GM18909 (cell line): ENCODE measurements around the gene ASB13.

ENCODE experiments used
- ATAC-seq: cut with Tn5 transposase; IDR thresholded peaks from one replicate; pipeline ENCODE4 v1.9.1; 2021; ENCODE audit warnings: mild to moderate bottlenecking; ENCODE audit not compliant: unreplicated experiment, poor library complexity

ASB13 gene

GRCh38 chr10:5609952-5610616 lies 56.3 kb downstream of the ASB13 start:
- no peak for ATAC-seq

DNA sequence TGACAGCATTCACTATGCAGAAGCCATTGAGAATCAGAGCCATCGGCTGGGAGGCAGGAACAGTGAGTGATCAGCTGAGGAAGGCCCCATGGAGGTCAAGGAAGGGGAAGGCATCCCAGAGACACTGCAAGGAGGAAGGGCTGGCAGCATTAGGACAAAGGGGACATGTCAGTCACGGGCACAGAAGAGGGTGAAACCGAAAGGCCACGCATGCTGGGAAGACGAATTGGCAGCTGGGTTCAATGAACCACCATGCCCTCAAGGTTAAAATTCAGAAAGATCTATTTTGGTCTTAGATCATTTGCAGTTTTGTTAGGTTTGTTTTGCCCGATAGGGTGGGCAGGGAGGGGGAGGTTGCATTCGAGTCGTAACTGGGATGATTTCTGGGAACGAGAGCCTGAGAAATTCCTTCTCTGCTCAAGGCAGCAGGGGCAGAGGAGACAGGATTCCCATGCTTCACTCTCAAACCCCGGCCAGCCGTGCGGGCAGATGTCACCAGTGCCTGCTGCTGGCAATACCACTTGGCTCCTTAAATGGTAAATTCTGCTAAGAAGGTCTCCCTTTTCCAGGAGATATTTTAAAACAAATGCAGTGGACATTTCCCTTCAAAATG lies 57.7 kb downstream of the ASB13 start:
- ATAC-seq: no peak

DNA sequence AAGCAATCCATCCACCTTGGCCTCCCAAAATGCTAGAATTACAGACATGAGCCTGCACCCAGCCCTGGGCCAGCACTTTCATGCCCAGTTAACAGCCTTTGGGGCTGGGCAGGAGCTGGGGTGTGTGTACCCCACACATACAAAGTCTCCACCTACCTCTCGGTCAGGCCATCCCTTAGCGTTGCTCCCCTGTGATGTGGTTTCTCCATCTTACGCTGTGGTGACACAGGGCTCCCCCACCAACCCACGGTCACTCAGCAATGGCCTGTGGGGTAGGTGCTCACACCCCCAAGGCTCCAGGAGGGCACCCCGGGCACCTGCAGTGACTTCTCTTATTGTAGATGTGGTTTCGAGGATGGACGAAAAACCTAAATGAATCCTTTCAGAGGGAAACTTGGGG lies 58.8 kb downstream of the ASB13 start:
- ATAC-seq: no peak

DNA sequence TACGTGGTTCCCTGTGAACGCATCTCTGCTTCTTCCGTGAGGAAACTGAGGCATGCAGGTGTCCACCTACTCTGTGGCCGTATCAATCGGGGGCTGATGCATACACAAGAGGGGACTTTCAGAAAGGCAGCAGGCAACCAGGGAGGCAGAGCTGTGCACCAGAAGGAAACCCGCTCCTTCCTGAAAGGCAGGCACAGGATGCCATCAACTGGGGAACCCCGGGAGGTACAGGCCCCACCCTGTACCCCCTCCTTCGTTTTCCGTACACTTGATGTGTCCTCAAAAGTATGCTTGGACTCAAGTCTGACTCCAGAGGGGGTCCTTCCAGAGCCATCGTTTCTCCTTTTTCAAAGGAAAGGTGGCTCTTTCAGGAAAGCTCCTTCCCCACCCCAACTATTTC lies 59.5 kb downstream of the ASB13 start:
- no peak for ATAC-seq

GRCh38 chr10:5606321-5606720 lies 60.1 kb downstream of the ASB13 start:
- ATAC-seq: no peak

DNA sequence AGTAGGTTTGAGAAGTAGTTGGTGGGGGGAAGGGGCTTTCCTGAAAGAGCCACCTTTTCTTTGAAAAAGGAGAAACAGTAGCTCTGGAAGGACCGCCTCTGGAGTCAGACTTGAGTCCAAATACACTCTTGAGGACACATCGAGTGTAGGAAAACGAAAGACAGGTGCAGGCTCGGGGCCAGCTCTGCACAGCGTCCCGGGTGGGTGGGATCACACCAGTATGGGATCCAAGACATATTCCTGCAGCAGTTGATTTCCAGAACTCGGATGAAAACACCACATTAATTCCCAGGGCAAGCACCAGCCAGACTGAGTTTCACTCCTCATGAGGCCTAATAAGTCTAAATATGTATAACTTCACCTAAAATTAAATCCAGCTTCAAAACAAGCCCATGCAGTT lies 61.4 kb downstream of the ASB13 start:
- ATAC-seq: no peak

DNA sequence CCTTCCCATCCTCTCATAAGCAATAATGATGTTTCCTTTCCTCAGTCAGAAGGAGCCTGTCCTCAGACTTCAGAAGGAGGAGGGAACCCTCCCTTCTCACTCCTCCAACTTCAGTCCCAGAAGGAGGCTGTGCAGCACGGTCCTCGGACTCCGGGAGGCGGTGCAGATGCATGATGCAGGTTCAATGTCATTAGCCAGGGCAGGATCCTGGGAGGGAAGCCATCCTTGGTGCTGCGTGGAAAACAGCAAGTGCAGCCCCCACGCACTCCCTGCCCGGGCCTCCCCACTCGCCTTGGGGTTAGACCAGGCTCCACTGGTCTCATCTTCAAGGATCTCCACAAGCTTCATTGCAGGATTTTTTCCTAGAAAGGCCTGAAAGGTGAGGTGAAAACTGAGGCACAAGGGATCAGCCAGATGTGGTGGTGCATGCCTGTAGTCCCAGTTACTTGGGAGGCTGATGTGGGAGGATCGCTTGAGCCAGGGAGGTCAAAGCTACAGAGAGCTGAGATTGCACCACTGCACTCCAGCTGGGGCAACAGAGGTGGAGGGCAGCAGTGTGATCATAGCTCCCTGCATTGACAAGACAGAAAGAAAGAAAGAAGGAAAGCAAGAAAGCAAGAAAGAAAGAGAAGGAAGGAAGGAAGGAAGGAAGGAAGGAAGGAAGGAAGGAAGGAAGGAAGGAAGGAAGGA lies 62.0 kb downstream of the ASB13 start:
- no peak for ATAC-seq

- no peak for ATAC-seq
Measured at GRCh38 chr10:5603848-5604170, 62.6 kb downstream of the ASB13 start.

DNA sequence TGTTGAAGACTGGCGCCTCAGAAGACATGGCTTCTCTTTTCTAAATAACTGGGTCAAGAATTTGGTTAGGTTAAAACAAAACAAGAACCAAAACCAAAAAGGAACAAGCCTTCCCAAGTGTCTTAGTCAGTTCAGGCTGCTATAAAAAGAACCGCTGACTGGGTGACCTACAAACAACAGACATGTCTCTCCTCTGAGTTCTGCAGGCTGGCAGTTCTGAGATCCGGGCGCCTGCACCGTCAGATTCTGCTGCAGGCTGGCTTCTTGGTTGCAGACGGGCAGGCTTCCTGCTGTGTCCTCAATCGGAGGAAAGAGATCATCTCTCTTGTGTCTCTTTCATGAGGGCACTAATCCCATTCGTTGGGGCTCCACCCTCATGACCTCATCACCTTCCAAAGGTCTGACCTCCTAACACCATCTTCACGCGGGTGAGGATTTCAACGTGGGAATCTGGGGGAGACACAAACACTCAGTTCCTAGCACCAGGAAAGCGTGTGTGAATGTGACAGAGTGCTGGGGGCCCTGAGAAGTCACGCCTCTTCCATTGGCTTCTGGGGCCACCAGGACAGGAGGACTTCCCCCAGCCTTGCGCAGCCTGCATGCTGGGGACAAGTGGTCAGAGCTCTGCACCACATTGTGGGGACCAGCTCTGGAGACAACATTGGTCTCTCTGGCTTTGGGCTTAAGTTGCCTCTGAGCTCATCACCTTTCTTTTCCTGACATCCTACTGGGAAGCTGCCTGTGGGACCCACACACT lies 63.1 kb downstream of the ASB13 start:
- no peak for ATAC-seq

GRCh38 chr10:5601826-5602495 lies 64.4 kb downstream of the ASB13 start:
- no peak for ATAC-seq

DNA sequence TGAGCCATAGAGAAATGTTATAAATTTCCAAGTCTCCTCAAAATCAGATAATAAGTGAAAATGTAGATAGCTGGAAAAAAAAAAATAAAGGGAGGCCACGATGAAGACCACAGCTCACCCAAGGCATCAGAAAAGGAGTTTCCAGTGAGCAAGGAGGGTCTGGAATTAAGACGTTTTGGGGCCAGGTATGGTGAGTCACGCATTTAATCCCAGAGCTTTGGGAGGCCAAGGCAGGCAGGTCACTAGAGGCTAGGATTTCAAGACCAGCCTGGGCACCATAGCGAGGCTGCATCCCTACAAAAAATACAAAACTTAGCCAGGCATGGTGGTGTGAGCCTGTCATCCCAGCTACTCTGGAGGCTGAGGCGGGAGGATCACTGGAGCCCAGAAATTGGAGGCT lies 65.5 kb downstream of the ASB13 start:
- no peak for ATAC-seq

- no peak for ATAC-seq
Measured at GRCh38 chr10:5599613-5600520, 66.5 kb downstream of the ASB13 start.

DNA sequence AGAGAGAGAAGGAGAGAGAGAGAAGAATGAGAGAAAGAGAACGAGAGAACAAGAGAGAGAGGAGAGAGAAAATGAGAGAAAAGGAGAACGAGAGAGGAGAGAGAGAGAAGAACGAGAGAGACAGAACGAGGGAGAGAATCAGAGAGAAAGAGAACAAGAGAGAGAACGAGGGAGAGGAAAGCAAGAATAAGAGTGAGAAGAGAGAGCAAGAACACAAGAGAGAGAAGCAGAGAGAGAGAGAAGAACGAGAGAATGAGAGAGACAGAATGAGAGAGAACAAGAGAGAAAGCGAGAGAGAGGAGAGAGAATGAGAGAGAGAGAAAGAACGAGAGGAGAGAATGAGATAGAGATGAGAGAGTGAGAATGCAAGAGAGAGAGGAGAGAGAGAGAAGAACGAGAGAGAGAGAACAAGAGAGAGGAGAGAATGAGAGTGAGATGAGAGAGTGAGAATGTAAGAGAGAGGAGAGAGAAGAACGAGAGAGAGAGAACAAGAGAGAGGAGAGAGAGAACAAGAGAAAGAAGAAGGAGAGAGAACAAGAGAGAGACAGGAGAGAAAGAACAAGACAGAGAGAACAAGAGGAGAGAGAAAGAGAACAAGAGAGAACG lies 68.2 kb downstream of the ASB13 start:
- no peak for ATAC-seq

DNA sequence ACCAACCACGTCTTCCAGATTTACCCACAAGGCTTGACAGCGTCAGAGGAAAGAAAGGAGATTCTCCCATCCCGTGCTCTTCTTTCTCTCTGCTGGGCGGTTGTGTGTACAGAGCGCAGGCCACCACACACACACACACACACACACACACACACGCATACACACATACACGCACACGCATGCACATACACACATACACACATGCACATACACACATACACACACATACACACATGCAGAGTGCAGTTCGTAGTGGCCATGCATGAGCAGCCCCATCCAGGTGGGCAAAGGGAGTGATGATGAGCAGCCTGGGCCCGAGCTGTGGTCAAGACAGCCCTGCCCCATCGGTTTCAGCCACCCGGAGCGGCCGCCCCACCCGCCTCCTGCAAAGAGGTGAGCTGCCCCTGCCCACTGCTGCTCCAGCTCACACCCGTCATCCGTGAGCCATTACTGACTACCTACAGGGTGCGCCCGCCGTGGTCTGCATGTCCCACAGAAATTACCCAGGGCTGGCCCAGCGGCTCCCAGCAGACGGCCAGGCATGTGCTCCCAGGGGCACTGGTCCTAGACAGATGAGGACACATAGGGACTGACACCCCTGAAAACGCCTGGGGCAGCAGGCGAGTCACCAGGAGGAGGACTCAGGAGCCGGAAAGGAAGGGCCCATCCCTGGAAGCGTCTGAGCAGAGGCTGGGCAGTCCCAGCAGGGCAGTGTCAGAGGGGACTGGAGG lies 69.6 kb downstream of the ASB13 start:
- no peak for ATAC-seq

- ATAC-seq: no peak
Measured at GRCh38 chr10:5595994-5596471, 70.4 kb downstream of the ASB13 start.

GRCh38 chr10:5595591-5595990 lies 70.8 kb downstream of the ASB13 start:
- ATAC-seq: no peak

DNA sequence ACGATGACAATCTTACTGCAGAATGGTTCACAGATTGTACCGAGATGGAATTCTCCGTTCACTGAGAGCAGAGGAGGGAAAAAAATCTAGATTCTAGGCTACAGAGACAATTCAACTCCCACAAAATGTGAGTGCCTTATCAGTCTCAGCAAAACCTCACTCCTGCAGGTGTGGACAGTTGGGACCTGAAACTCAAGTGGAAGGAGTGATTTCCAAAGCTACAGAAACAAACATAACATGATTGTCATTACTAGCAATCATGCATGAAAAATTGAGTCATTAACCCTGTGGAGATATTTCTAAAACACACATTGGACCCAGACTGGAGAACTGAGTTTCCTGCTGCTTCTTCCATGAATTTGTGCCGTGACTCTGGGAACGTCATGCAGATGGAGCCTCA lies 71.3 kb downstream of the ASB13 start:
- no peak for ATAC-seq

- no peak for ATAC-seq
Measured at GRCh38 chr10:5594271-5595049, 71.9 kb downstream of the ASB13 start.
